Prostate gland (tissue), 2 donors: Measurements from ENCODE around the gene ENC1.

ENCODE experiments used
- CTCF ChIP-seq, 4 experiments: fragments of 200-600 bp in 2 of 4; fragments of 450-650 bp in 2 of 4; sonication (generic) in 2 of 4; IDR thresholded peaks; 1 replicate in 3 of 4; 2 replicates in 1 of 4; pipeline ENCODE4 v1.5.1; 2016 to 2019; ENCODE audit warnings: antibody characterized with exemption in 4 of 4, mild to moderate bottlenecking in 2 of 4, moderate library complexity in 2 of 4
- POLR2A ChIP-seq: fragments of 450-650 bp; IDR thresholded peaks from one replicate; pipeline ENCODE4 v1.6.1; 2016; ENCODE audit warnings: antibody characterized with exemption, mild to moderate bottlenecking

GRCh38 chr5:74612045-74612444, 28.5 kb downstream of the ENC1 start:
- TF ChIP-seq CTCF (IDR thresholded peaks at IDR 0.05) (no peak), POLR2A (no peak)
